Esophagus squamous epithelium (tissue), 5 donors: ENCODE measurements around the gene CD47. TPM values are rescaled to one million over a fixed set of nuclear protein-coding genes. Genes with fewer than 3 reads are reported as not detected.

ENCODE experiments used
- DNase-seq: peaks from one replicate; lab custom pipeline; 2025; lab: John Stamatoyannopoulos, UW
- H3K27ac ChIP-seq, 4 donors: fragments of 200-600 bp; sonication (generic); one replicate each; pipeline ENCODE4 v1.5.1; 2016 to 2019; ENCODE audit warnings: mild to moderate bottlenecking in 1 of 4
- H3K27me3 ChIP-seq, 4 donors: fragments of 200-600 bp; sonication (generic); 1 replicate in 3 of 4; 2 replicates in 1 of 4; pipeline versions ENCODE4 v1.5.1 to v1.6.0; 2017 to 2021; ENCODE audit warnings: antibody characterized with exemption in 1 of 4
- H3K36me3 ChIP-seq, 3 donors: fragments of 200-600 bp; sonication (generic); one replicate each; pipeline ENCODE4 v1.5.1; 2016 to 2019
- H3K4me1 ChIP-seq, 3 donors: fragments of 200-600 bp; sonication (generic); one replicate each; pipeline ENCODE4 v1.5.1; 2017 to 2019
- H3K4me3 ChIP-seq, 4 donors: fragments of 200-600 bp; sonication (generic); 1 replicate in 3 of 4; 2 replicates in 1 of 4; pipeline ENCODE4 v1.5.1; 2016 to 2019; ENCODE audit warnings: mild to moderate bottlenecking in 2 of 4, moderate library complexity in 1 of 4
- H3K9me3 ChIP-seq, 3 donors: fragments of 200-600 bp; sonication (generic); one replicate each; pipeline ENCODE4 v1.5.1; 2016 to 2019
- POLR2A ChIP-seq, 4 donors: fragments of 450-650 bp; IDR thresholded peaks; one replicate each; pipeline ENCODE4 v1.6.1; 2017; ENCODE audit warnings: antibody characterized with exemption in 4 of 4, mild to moderate bottlenecking in 4 of 4, moderate library complexity in 3 of 4
- WGBS, 2 donors: methylation state at CpG; one replicate each; pipeline ENCODE4 v1.1.5; 2018; 5-methylcytosine and 5-hydroxymethylcytosine counted together
- intact Hi-C: fragments of 100-400 bp; cut with DNase I; formaldehyde crosslinking; loops from one replicate; pipeline ENCODE4 v1.15.0; 2022
- total RNA-seq, 4 donors: library from RNA; depleted of rRNA; stranded (reverse); fragments of >200 nt; gene quantifications; one replicate each; pipeline ENCODE4 v1.1.0, GENCODE V29; 2016
- TF ChIP-seq, protein P1 (sequence below), 6 experiments: fragments of 450-650 bp in 4 of 6; fragments of 200-600 bp in 2 of 6; sonication (generic) in 2 of 6; IDR thresholded peaks; one replicate each; pipeline ENCODE4 v1.5.1; 2016 to 2019; ENCODE audit warnings: antibody characterized with exemption in 6 of 6, mild to moderate bottlenecking in 4 of 6, moderate library complexity in 4 of 6
- donor health status: DM: yes; HTN: yes; CAD: no.

Gene CD47
- total RNA-seq, 4 donors from 2014 or later, result 79.0 to 177 (median 115) TPM

DNA sequence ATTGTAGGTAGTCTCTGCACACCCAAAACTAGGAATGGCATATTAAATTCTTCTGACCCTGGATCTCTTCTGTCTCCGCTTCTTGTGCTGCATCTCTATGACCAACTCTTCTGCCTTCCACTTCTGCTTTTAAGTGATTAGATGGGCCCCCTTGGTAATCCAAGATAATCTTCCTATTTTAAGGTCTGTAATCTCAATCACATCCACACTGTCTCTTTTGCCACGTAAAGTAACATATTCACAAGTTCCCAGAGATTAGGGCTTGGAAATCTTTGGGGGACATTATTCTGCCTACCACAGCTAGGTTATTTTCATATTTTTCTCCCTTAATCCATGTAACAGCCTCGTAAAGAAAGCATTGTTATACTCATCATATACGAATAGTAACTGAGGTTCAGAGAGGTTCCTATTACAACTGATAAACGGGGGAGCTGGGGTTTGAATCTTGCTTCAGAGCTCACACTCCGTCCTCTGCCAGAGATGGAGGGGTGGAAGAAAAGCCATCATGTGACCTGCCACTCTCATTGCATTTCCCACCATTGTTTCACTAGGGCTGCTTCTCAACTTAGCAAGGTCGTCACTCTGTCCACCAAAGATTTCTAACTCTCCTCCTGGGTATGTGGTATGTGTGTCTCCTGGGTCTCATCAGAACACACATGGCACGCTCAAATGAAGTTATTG is 6.6 kb upstream of the CD47 start:
- no peak overlapping the region for H3K4me3 ChIP-seq
- intact Hi-C loops, result no loop called here
- TF ChIP-seq, protein P1, sequence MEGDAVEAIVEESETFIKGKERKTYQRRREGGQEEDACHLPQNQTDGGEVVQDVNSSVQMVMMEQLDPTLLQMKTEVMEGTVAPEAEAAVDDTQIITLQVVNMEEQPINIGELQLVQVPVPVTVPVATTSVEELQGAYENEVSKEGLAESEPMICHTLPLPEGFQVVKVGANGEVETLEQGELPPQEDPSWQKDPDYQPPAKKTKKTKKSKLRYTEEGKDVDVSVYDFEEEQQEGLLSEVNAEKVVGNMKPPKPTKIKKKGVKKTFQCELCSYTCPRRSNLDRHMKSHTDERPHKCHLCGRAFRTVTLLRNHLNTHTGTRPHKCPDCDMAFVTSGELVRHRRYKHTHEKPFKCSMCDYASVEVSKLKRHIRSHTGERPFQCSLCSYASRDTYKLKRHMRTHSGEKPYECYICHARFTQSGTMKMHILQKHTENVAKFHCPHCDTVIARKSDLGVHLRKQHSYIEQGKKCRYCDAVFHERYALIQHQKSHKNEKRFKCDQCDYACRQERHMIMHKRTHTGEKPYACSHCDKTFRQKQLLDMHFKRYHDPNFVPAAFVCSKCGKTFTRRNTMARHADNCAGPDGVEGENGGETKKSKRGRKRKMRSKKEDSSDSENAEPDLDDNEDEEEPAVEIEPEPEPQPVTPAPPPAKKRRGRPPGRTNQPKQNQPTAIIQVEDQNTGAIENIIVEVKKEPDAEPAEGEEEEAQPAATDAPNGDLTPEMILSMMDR (IDR thresholded peaks at IDR 0.05), result no peak
- TF ChIP-seq POLR2A (IDR thresholded peaks at IDR 0.05), result no peak
- DNase-seq, result no peak
- H3K27ac ChIP-seq, result no peak overlapping the region
- H3K27me3 ChIP-seq, result no peaks in the 10 kb centered on the region
- H3K9me3 ChIP-seq, result no peaks in the 10 kb centered on the region
- 91 to 92% methylated on average over 8 of the region's 8 CpGs for WGBS, 2 donors
- H3K4me1 ChIP-seq, result no peaks in the 10 kb centered on the region
- H3K36me3 ChIP-seq, result no peaks in the 10 kb centered on the region

DNA sequence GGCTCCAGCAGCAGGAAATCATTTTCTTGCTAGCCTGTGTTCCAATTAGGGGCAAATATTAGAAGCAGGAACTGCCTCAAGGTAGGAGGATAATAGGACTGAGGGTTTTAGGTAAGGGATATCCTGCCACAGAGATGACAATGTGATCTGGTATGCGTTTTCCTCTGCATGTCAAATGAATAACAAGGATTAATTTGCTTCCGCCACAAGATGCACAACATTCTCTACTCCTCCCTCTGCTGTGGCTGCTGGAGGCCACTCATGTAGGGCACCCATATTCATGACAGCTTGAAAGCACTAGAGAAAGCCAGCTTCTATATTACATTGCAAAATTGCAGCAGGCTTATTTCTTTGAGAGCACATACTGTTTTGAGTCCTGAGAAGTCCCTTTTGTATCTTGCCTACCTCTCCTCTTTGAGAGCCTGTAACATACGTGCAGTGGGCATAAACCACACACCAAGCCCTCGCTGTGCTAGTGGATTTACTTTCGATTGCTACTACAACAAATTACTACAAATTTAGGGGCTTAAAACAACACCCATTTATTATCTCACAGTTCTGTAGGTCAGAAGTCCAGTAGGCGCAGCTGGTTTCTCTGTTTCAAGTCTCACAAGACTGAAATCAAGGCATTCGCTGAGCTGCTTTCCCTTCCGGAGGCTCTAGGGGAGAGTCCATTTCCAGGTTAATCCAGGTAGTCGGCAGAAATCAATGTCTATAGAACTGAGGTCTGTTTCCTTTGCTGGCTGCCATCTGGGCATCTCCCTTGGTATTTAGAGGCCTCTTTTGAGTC is 5.9 kb upstream of the CD47 start:
- H3K4me1 ChIP-seq, result peaks cover 0 to 4% (median under 1%) of the 10 kb centered on the region in 3 donors
- TF ChIP-seq, protein P1 (IDR thresholded peaks at IDR 0.05), result no peak
- no peak for TF ChIP-seq POLR2A (IDR thresholded peaks at IDR 0.05)
- H3K27ac ChIP-seq, result no peak overlapping the region
- no peaks in the 10 kb centered on the region for H3K9me3 ChIP-seq
- no peak for DNase-seq
- no peaks in the 10 kb centered on the region for H3K36me3 ChIP-seq
- intact Hi-C loops, result no loop called here
- H3K4me3 ChIP-seq, result no peak overlapping the region
- no peaks in the 10 kb centered on the region for H3K27me3 ChIP-seq
- 78 to 80% methylated on average over 9 of the region's 9 CpGs for WGBS, 2 donors

DNA sequence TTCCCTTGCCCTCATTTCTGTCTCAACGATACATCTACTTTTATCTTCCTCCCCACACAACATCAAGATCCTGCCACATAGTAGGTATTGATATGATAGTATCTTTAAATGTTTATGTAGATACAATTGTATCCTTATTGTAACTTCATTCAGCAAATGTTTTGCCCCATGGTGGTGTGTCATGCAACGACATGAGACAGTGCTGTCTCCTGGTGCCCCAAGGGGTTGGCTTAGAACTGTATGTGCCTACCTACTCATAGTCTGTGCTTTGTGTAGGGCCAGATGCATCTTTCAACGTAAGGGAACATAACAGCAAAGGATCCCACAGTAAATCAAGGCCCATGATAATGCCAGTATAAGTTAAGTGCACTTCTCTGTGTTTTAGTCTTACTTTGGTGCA is 2.8 kb upstream of the CD47 start:
- intact Hi-C loops, result no loop called here
- Histone ChIP-seq H3K27ac (no peak overlapping the region), H3K27me3 (no peaks in the 10 kb centered on the region), H3K9me3 (no peaks in the 10 kb centered on the region), H3K36me3 (no peaks in the 10 kb centered on the region), H3K4me3 (no peak overlapping the region), H3K4me1 (peaks cover 5 to 19% (median 8%) of the 10 kb centered on the region in 3 donors)
- DNase-seq, result no peak
- TF ChIP-seq, protein P1 (IDR thresholded peaks at IDR 0.05), result no peak
- TF ChIP-seq POLR2A (IDR thresholded peaks at IDR 0.05), result no peak
- WGBS, 2 donors, result 61 to 62% methylated on average over 3 of the region's 3 CpGs

DNA sequence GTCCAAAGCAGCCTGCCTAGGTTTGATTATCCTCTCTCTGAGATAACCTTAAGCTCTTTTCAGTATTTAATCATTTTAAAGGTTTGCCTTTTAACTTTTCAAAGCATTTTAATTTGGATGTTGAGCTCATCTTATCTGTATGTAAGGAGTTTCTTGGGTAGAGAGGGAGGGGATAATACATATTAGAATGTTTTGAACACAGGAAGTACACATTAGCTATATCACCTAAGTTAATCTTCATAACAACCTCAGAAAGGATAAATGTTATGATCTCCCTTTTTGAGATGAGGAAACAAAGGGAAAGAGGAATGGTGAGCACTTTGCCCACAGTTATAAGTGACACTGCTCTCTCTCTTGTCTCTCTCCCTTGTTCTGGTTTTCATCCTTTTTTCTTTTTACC is 2.2 kb upstream of the CD47 start:
- intact Hi-C loops, result no loop called here
- no peak overlapping the region for H3K27ac ChIP-seq
- no peaks in the 10 kb centered on the region for H3K9me3 ChIP-seq
- DNase-seq, result no peak
- H3K36me3 ChIP-seq, result no peaks in the 10 kb centered on the region
- peaks cover 5 to 25% (median 8%) of the 10 kb centered on the region in 3 donors for H3K4me1 ChIP-seq
- H3K27me3 ChIP-seq, result no peaks in the 10 kb centered on the region
- H3K4me3 ChIP-seq, result no peak overlapping the region
- TF ChIP-seq, protein P1 (IDR thresholded peaks at IDR 0.05), result no peak
- TF ChIP-seq POLR2A (IDR thresholded peaks at IDR 0.05), result no peak

DNA sequence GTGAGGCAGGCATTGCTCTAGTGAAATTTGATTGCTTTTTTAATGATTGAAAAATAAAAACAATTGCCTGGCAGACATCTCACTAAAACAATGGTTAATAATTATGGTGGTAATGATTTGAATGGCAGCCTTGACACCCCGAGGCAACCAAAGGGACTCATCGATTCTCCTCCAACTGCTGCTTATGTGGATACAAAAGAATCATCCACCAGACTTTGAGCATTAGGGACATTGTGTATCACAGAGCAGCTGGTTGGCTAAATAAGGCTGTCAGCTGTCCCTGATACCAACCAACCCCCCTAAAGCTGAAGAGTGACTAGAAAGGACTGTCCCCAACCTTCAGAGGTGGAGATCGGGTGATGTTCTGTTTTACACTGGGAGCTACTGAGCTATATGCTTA is 1.7 kb upstream of the CD47 start:
- intact Hi-C loops, result no loop called here
- no peak for DNase-seq
- Histone ChIP-seq H3K27ac (no peak overlapping the region), H3K27me3 (no peaks in the 10 kb centered on the region), H3K9me3 (no peaks in the 10 kb centered on the region), H3K4me1 (peaks cover 7 to 30% (median 9%) of the 10 kb centered on the region in 3 donors), H3K36me3 (no peaks in the 10 kb centered on the region), H3K4me3 (no peak overlapping the region)
- no peak for TF ChIP-seq POLR2A (IDR thresholded peaks at IDR 0.05)
- TF ChIP-seq, protein P1 (IDR thresholded peaks at IDR 0.05), result no peak
- WGBS, 2 donors, result 79 to 90% methylated on average over 3 of the region's 3 CpGs
